Right lobe of liver (tissue), 4 donors: Measurements from ENCODE around the gene SERPINE1.

Source experiments
- CTCF ChIP-seq, 4 donors: fragments of 200-600 bp in 3 of 4; fragments of 450-650 bp in 1 of 4; IDR thresholded peaks; one replicate each; pipeline versions ENCODE4 v1.5.1 to v1.8.0; 2016 to 2022; ENCODE audit warnings: antibody characterized with exemption in 4 of 4, mild to moderate bottlenecking in 2 of 4
- POLR2A ChIP-seq: fragments of 450-650 bp; IDR thresholded peaks from one replicate; pipeline ENCODE4 v1.6.1; 2017; ENCODE audit warnings: antibody characterized with exemption, mild to moderate bottlenecking
- donor health status: DM: no; HTN: no; CAD: no.
- donor health status: DM: no; HTN: no; CAD: no.
- donor health status: DM: no; HTN: yes; CAD: no.

DNA sequence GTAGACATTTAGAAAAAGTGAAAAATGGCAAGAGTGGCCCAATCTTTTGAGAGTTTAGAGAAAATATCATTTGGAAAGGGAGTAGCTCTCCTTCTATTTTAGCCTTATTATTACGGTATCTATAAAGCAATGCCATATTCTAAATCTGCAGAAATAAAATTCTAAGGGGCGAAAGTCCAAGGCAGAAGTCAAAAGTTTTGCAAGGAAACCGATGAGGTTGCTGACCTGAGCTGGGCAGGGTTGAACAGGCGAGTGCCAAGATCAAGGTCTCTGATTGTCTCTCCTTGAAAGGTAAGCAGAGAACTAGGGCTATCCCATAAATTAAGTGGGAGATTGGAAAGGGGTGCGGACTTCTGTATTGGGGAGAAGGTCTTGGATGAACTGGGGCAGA lies 30.0 kb upstream of the SERPINE1 start:
- TF ChIP-seq CTCF (IDR thresholded peaks at IDR 0.05) (no peak), POLR2A (no peak)
